GM19395 (cell line): Measurements from ENCODE around the gene LYRM9.
"Not testable (repeated sequence)": the region's sequence is repeated elsewhere in the genome, so short reads cannot be mapped to it uniquely, and the experiment has no call there.

Source experiments
- ATAC-seq: cut with Tn5 transposase; IDR thresholded peaks from one replicate; pipeline ENCODE4 v1.9.1; 2021; ENCODE audit warnings: mild to moderate bottlenecking, moderate library complexity; ENCODE audit not compliant: unreplicated experiment

The LYRM9 gene

GRCh38 chr17:27906623-27907022 is 13.5 kb upstream of the LYRM9 start:
- no peak for ATAC-seq

- ATAC-seq: no peak
These were observed 13.0 kb upstream of the LYRM9 start for GRCh38 chr17:27906226-27906580.

GRCh38 chr17:27905447-27906225 is 12.5 kb upstream of the LYRM9 start:
- ATAC-seq: no peak

GRCh38 chr17:27904534-27905446 is 11.6 kb upstream of the LYRM9 start:
- ATAC-seq: no peak

GRCh38 chr17:27904114-27904513 is 10.9 kb upstream of the LYRM9 start:
- no peak for ATAC-seq

- ATAC-seq: no peak
These were observed 6.4 kb upstream of the LYRM9 start for GRCh38 chr17:27899525-27899924.

GRCh38 chr17:27898096-27898495 is 4.9 kb upstream of the LYRM9 start:
- ATAC-seq: no peak

- no peak for ATAC-seq
These were observed 3.5 kb upstream of the LYRM9 start for GRCh38 chr17:27896701-27897100.

GRCh38 chr17:27895940-27896535 is 2.9 kb upstream of the LYRM9 start:
- no peak for ATAC-seq

GRCh38 chr17:27895123-27895895 is 2.1 kb upstream of the LYRM9 start:
- ATAC-seq: no peak

- no peak for ATAC-seq
These were observed 807 bp upstream of the LYRM9 start for GRCh38 chr17:27893841-27894503.

- no peak for ATAC-seq
These were observed 661 bp downstream of the LYRM9 start for GRCh38 chr17:27892542-27892865.

GRCh38 chr17:27891841-27892240 is 1.3 kb downstream of the LYRM9 start:
- no peak for ATAC-seq

- no peak for ATAC-seq
These were observed 3.4 kb downstream of the LYRM9 start for GRCh38 chr17:27889711-27890251.

- no peak for ATAC-seq
These were observed 4.2 kb downstream of the LYRM9 start for GRCh38 chr17:27888945-27889344.

GRCh38 chr17:27888067-27888466 is 5.1 kb downstream of the LYRM9 start:
- ATAC-seq: no peak

GRCh38 chr17:27886348-27886906 is 6.7 kb downstream of the LYRM9 start:
- ATAC-seq: not testable (repeated sequence)

GRCh38 chr17:27882162-27882840 is 10.9 kb downstream of the LYRM9 start:
- ATAC-seq: no peak

- ATAC-seq: peak; percentile 66
These were observed 13.1 kb downstream of the LYRM9 start for GRCh38 chr17:27879987-27880608.
